Brain microvascular endothelial cell (primary cell): ENCODE results near the gene ZNF416.

Source experiments
- DNase-seq: peaks from one replicate; pipeline ENCODE4 v3.0.0-alpha.2; 2020
- H3K27ac ChIP-seq: fragments of 250-450 bp; sonication (Bioruptor Pico); 2 replicates; pipeline ENCODE4 v1.5.1; 2020; ENCODE audit warnings: mild to moderate bottlenecking, moderate library complexity
- H3K27me3 ChIP-seq: fragments of 250-450 bp; sonication (Bioruptor Pico); replicated peaks from 2 replicates; pipeline ENCODE4 v1.5.1; 2020; ENCODE audit warnings: mild to moderate bottlenecking
- H3K36me3 ChIP-seq: fragments of 250-450 bp; sonication (Bioruptor Pico); replicated peaks from 2 replicates; pipeline ENCODE4 v1.5.1; 2020; ENCODE audit warnings: mild to moderate bottlenecking
- H3K4me3 ChIP-seq: 2 replicates; pipeline ENCODE4 v1.5.1; 2011; ENCODE audit warnings: low read depth, mild to moderate bottlenecking, control low read depth, low read length, moderate library complexity
- in situ Hi-C: cut with HindIII; loops from 2 replicates; pipeline ENCODE4 v1.10.0; 2017; ENCODE audit warnings: low sequenced_read_pairs, low pct_ligation_motif_present
- TF ChIP-seq, protein P1 (sequence below): IDR thresholded peaks from 2 replicates; pipeline ENCODE4 v1.5.1; 2011; ENCODE audit warnings: low read depth, mild to moderate bottlenecking, moderate library complexity, low read length, control low read depth, inconsistent platforms; ENCODE audit errors: missing control alignments

ZNF416 gene

DNA sequence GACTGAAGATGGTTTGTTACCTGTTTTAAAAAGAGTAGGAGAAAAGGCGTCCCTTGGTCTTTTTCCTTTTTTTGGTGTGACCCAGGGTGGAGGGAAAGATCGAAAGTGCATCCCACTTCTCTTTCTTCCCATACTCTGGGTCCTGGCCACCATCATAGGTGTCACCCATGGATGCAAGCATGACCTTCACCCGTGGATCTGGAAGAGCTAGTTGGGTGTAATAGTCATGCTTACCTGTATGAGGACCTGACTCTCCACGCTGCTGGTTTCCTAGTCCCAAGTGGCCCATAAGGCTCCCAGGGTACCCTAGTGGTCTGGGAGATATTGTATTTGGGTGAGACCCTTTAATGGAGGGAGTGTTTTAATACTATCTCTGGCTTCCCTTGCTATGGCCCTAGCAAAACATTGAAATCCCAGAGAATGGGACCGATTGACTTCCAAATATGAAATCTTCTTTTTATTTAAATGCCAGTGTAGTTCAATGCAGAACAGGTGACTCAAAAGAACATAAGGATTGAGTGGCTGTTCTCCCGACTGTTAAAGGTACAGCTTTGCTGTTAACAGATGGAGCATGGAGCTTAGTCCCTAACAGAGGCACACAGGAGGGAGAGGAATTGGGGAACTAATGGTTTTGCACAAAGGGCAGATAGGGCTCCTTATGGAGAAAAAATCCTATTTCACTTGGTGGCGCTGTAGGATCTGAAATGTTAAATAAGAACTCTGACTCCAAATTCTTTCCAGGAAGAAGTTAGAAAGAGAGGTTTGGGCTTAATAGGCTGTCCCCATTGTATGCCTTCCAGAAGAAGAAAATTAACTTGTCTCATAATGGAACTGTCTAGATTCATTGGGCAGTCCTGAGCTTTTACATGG is 12.1 kb downstream of the ZNF416 start:
- Histone ChIP-seq H3K36me3 (peaks cover 8% of the 10 kb centered on the region), H3K27me3 (no peaks in the 10 kb centered on the region), H3K4me3 (no peak overlapping the region), H3K27ac (no peak overlapping the region)
- TF ChIP-seq, protein P1, sequence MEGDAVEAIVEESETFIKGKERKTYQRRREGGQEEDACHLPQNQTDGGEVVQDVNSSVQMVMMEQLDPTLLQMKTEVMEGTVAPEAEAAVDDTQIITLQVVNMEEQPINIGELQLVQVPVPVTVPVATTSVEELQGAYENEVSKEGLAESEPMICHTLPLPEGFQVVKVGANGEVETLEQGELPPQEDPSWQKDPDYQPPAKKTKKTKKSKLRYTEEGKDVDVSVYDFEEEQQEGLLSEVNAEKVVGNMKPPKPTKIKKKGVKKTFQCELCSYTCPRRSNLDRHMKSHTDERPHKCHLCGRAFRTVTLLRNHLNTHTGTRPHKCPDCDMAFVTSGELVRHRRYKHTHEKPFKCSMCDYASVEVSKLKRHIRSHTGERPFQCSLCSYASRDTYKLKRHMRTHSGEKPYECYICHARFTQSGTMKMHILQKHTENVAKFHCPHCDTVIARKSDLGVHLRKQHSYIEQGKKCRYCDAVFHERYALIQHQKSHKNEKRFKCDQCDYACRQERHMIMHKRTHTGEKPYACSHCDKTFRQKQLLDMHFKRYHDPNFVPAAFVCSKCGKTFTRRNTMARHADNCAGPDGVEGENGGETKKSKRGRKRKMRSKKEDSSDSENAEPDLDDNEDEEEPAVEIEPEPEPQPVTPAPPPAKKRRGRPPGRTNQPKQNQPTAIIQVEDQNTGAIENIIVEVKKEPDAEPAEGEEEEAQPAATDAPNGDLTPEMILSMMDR, result no peak
- DNase-seq, result no peak
- in situ Hi-C loops, result no loop called here

DNA sequence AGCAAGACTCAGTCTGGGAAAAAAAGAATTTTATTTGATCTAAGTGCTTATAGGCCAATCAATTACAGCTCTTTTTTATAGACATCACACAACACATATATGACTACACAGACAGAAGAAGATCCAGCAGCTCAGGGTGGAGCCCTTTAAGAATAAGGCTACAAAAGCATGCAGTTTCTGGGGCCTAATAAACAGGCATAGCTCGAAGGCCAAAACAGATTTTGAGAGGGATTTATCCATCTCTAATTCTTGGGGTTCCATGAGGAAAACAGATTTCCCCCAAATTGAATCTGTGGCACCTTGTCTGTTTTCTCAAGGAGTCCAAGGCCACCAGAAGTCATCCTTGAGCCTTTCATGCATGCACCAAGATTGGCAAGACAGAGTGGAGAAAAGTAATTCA is 15.2 kb downstream of the ZNF416 start:
- no peak for DNase-seq
- TF ChIP-seq, protein P1, result no peak
- Histone ChIP-seq H3K27me3 (no peaks in the 10 kb centered on the region), H3K4me3 (no peak overlapping the region), H3K36me3 (no peaks in the 10 kb centered on the region), H3K27ac (no peak overlapping the region)
- in situ Hi-C loops, result no loop called here

DNA sequence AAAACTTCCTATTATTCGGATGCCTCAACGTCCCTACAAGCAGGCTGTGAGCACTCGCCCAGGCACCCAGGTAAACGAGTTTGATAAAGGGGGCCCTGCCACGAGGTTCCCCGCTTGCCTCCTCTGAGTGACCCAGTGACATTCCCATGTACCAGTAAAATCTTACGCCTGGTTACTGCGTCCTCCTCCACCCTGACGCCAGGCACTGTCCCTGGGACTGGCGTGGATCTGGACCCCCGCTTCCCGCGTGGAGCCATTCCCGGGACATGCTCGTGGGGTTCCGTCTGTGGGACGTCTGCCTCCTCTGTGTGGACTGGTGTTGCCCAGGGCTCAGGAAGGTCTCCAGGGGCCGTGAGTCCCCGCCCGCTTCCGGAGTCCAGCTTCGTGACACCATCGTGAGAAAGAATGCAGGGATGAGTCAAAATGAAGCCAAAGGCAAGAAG is 18.6 kb downstream of the ZNF416 start:
- TF ChIP-seq, protein P1, result no peak
- peaks cover 15% of the 10 kb centered on the region for H3K36me3 ChIP-seq
- peak; percentile 71 for DNase-seq
- in situ Hi-C loops, result no loop called here
- H3K27me3 ChIP-seq, result no peaks in the 10 kb centered on the region
- H3K4me3 ChIP-seq, result peak overlapping the region; percentile 97
- peak overlapping the region; percentile 76 for H3K27ac ChIP-seq

DNA sequence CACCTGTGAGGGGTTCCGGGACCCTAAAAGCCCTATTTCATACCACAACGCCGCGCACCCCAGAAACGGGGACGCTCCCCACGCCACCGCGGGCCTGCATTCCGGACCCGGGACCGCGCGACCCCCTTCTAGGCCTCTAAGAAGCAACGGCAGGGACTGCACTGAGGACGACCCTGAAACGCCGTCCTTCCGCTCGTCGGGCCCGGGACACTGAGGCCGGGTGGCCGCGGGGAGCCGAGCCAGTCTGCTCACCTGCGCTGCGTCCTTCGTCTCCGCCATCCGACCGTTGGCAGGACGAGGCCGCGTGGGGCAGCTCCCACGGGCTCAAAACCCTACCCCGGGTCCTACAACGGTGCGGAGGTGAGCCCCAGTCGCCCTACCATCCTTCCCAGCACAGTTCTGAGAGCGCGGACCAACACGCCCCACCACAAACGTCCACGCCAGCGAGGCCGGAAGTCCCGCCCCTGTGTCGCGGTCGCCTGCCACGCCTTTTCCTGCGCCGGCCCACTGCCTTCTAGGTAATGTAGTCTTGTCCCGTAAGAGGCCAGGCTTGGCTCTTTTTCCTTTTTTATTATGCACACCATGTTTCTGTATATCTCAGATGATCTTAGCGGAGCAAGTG is 19.2 kb downstream of the ZNF416 start, which contains the start of gene ZNF550:
ZNF550 (minus strand) TSS at position 460 of the 622 bp plus-strand sequence; CDS start at position 279, 181 bp downstream.
- Histone ChIP-seq H3K36me3 (peaks cover 20% of the 10 kb centered on the region), H3K4me3 (peak within 1 kb of the TSS; percentile 97), H3K27ac (peak within 1 kb of the TSS; percentile 76), H3K27me3 (no peaks in the 10 kb centered on the region)
- DNase-seq, result peak; percentile 89
- TF ChIP-seq, protein P1, result no peak
- in situ Hi-C loops, result no loop called here

DNA sequence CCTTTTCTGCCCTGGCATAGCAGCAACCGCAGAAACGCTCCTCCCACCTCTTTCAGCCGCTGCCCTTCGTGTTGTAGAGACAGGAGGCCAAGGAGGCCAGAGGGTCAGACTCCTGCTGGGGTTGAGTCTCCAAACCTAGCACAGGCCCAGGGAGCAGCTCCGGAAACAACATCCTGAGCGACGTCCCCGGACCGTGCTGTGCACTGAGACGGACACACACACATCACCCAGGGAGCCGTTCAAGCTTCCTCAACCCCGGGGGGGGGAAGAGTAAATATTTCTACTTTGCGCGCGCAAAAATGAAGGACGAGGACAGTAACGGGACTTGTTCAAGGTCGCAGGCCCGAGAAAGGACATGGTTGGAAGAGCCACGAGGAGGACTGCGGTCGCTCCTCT is 19.7 kb downstream of the ZNF416 start:
- H3K4me3 ChIP-seq, result peak overlapping the region; percentile 97
- peak overlapping the region; percentile 76 for H3K27ac ChIP-seq
- peak; percentile 4 for DNase-seq
- TF ChIP-seq, protein P1, result no peak
- peaks cover 25% of the 10 kb centered on the region for H3K36me3 ChIP-seq
- H3K27me3 ChIP-seq, result no peaks in the 10 kb centered on the region
- in situ Hi-C loops, result no loop called here
